ENCODE measurements around the gene STK31.
"Not testable (repeated sequence)": the region's sequence is repeated elsewhere in the genome, so short reads cannot be mapped to it uniquely, and the experiment has no call there.

Gene STK31

GRCh38 chr7:23802720-23803397 is 92.8 kb downstream of the STK31 start:
- no peak for DNase-seq (ENCODE audit: low read depth)
- no peak for TF ChIP-seq CTCF (IDR thresholded peaks at IDR 0.05; ENCODE audit: low read depth, low read length, missing control alignments)
- no peak overlapping the region for H3K4me3 ChIP-seq (ENCODE audit: low read depth, low read length)
- in situ Hi-C loops (cut with HindIII; ENCODE audit: low sequenced_read_pairs) = no loop called here

GRCh38 chr7:23804707-23805106 is 94.7 kb downstream of the STK31 start:
- no peak for TF ChIP-seq CTCF (IDR thresholded peaks at IDR 0.05; ENCODE audit: low read depth, low read length, missing control alignments)
- no peak overlapping the region for H3K4me3 ChIP-seq (ENCODE audit: low read depth, low read length)
- in situ Hi-C loops (cut with HindIII; ENCODE audit: low sequenced_read_pairs) = no loop called here
- DNase-seq (ENCODE audit: low read depth) = no peak

GRCh38 chr7:23808421-23808820 is 98.4 kb downstream of the STK31 start:
- no peak overlapping the region for H3K4me3 ChIP-seq (ENCODE audit: low read depth, low read length)
- TF ChIP-seq CTCF (IDR thresholded peaks at IDR 0.05; ENCODE audit: low read depth, low read length, missing control alignments) = no peak
- DNase-seq (ENCODE audit: low read depth) = no peak
- in situ Hi-C loops (cut with HindIII; ENCODE audit: low sequenced_read_pairs) = no loop called here

GRCh38 chr7:23810099-23810498 is 100.1 kb downstream of the STK31 start:
- DNase-seq (ENCODE audit: low read depth) = no peak
- H3K4me3 ChIP-seq (ENCODE audit: low read depth, low read length) = no peak overlapping the region
- in situ Hi-C loops (cut with HindIII; ENCODE audit: low sequenced_read_pairs) = no loop called here
- TF ChIP-seq CTCF (IDR thresholded peaks at IDR 0.05; ENCODE audit: low read depth, low read length, missing control alignments) = no peak

DNA sequence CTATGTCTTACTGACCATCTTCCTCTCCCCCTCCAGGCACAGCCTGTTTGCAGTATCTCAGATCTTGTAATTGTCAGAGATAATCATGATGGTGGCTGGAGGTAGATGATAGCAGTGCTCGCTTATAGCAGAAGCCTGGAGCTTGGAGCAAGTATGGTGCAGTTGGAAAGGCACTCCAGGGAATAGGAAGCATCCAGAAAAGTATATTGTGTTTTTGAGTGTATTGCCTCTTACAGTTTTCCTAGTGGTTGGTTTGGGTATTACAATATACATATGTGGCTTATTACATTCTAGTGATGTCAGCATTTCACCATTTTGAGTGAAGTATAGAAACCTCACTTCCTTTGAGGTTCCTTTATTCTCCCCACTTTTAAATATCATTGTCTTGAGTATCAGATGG is 101.5 kb downstream of the STK31 start:
- no peak overlapping the region for H3K4me3 ChIP-seq (ENCODE audit: low read depth, low read length)
- no peak for DNase-seq (ENCODE audit: low read depth)
- in situ Hi-C loops (cut with HindIII; ENCODE audit: low sequenced_read_pairs) = no loop called here
- TF ChIP-seq CTCF (IDR thresholded peaks at IDR 0.05; ENCODE audit: low read depth, low read length, missing control alignments) = no peak

GRCh38 chr7:23828125-23828524 is 118.1 kb downstream of the STK31 start:
- in situ Hi-C loops (cut with HindIII; ENCODE audit: low sequenced_read_pairs); DNase-seq (ENCODE audit: low read depth); H3K4me3 ChIP-seq (ENCODE audit: low read depth, low read length): not testable (repeated sequence)

GRCh38 chr7:23832733-23833132 is 122.7 kb downstream of the STK31 start:
- DNase-seq (ENCODE audit: low read depth); in situ Hi-C loops (cut with HindIII; ENCODE audit: low sequenced_read_pairs); H3K4me3 ChIP-seq (ENCODE audit: low read depth, low read length): not testable (repeated sequence)

- no peak for DNase-seq (ENCODE audit: low read depth)
- in situ Hi-C loops (cut with HindIII; ENCODE audit: low sequenced_read_pairs) = no loop called here
- H3K4me3 ChIP-seq (ENCODE audit: low read depth, low read length) = no peak overlapping the region
- TF ChIP-seq CTCF (IDR thresholded peaks at IDR 0.05; ENCODE audit: low read depth, low read length, missing control alignments) = no peak
Measured at GRCh38 chr7:23833405-23833804, 123.4 kb downstream of the STK31 start.

DNA sequence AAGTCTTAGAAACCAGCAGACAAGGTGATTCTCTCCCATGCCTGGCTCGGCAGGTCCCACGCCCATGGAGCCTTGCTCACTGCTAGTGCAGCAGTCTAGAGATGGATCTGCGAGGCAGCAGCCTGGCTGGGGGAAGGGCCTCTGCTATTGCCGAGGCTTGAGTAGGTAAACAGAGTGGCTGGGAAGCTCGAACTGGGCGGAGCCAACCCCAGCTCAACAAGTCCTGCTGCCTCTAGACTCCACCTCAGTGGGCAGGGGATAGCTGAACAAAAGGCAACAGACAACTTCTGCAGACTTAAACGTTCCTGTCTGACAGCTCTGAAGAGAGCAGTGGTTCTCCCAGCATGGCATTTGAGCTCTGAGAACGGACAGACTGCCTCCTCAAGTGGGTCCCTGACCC is 134.8 kb downstream of the STK31 start:
- H3K4me3 ChIP-seq (ENCODE audit: low read depth, low read length); DNase-seq (ENCODE audit: low read depth); in situ Hi-C loops (cut with HindIII; ENCODE audit: low sequenced_read_pairs): not testable (repeated sequence)

Measured in astrocyte of the cerebellum (primary cell).